HEK293 (cell line): Measurements from ENCODE around the gene MYH6.
A peak's percentile ranks its signal among the peaks of the same experiment; 100 is the strongest.

ENCODE experiments used
- CTCF ChIA-PET: fragments of 350-600 bp; formaldehyde crosslinking; extraction: SDS; loops from one replicate; lab custom pipeline; 2021; ENCODE audit warnings: antibody characterized with exemption; lab: Yijun Ruan, JAX
- POLR2A ChIA-PET: fragments of 300-600 bp; formaldehyde crosslinking; extraction: SDS; loops from one replicate; lab custom pipeline; 2020; ENCODE audit warnings: antibody characterized with exemption, inconsistent platforms; lab: Yijun Ruan, JAX
- H3K27ac ChIP-seq: fragments of 200-500 bp; sonication (Bioruptor generic); 2 replicates; pipeline ENCODE4 v1.5.1; 2014; ENCODE audit warnings: low read depth, low read length, control low read depth, inconsistent platforms; ENCODE audit errors: extremely low read depth
- H3K36me3 ChIP-seq, 2 experiments: fragments of 200-500 bp in 1 of 2; sonication (Bioruptor generic) in 1 of 2; 1 replicate in 1 of 2; 2 replicates in 1 of 2; pipeline ENCODE4 v1.5.1; 2014 to 2017; ENCODE audit warnings: inconsistent platforms in 2 of 2, low read length in 2 of 2; ENCODE audit not compliant: control insufficient read depth in 2 of 2, insufficient read depth in 1 of 2
- H3K4me1 ChIP-seq: fragments of 200-500 bp; sonication (Bioruptor generic); 2 replicates; pipeline ENCODE4 v1.5.1; 2014; ENCODE audit warnings: mild to moderate bottlenecking, low read length, inconsistent platforms; ENCODE audit not compliant: control insufficient read depth, insufficient read depth
- H3K4me3 ChIP-seq: 2 replicates; pipeline ENCODE4 v1.5.1; 2011; ENCODE audit warnings: low read depth, mild to moderate bottlenecking, control low read depth, low read length, moderate library complexity
- H3K9me3 ChIP-seq: fragments of 200-500 bp; sonication (Bioruptor generic); 2 replicates; pipeline ENCODE4 v1.5.1; 2014; ENCODE audit warnings: low read depth, low read length, inconsistent platforms; ENCODE audit not compliant: control insufficient read depth, insufficient read depth
- BCL11A ChIP-seq: fragments of 450-650 bp; formaldehyde crosslinking; IDR thresholded peaks from 2 replicates; pipeline ENCODE4 v1.5.1; 2016; ENCODE audit warnings: low read depth, missing biosample characterization, missing genetic modification characterization
- GLIS1 ChIP-seq: fragments of 450-650 bp; formaldehyde crosslinking; IDR thresholded peaks from 2 replicates; pipeline ENCODE4 v1.5.1; 2016; ENCODE audit warnings: missing biosample characterization, missing genetic modification characterization
- SETDB1 ChIP-seq: IDR thresholded peaks from one replicate; pipeline ENCODE4 v1.6.1; 2017; ENCODE audit warnings: mild to moderate bottlenecking, low read length, moderate library complexity, mixed read lengths; ENCODE audit not compliant: insufficient read length
- ZNF146 ChIP-seq: fragments of 450-650 bp; formaldehyde crosslinking; IDR thresholded peaks from 2 replicates; pipeline ENCODE4 v1.5.1; 2016; ENCODE audit warnings: missing biosample characterization, missing genetic modification characterization
- ZNF19 ChIP-seq: fragments of 450-650 bp; formaldehyde crosslinking; IDR thresholded peaks from 2 replicates; pipeline ENCODE4; 2016; ENCODE audit warnings: missing biosample characterization, missing genetic modification characterization, low read depth
- ZNF473 ChIP-seq: fragments of 450-650 bp; formaldehyde crosslinking; IDR thresholded peaks from 2 replicates; pipeline ENCODE4 v1.5.1; 2017; ENCODE audit warnings: missing biosample characterization, missing genetic modification characterization
- ZNF510 ChIP-seq: fragments of 450-650 bp; formaldehyde crosslinking; IDR thresholded peaks from 2 replicates; pipeline ENCODE4 v1.5.1; 2018; ENCODE audit warnings: mild to moderate bottlenecking, missing genetic modification characterization, missing biosample characterization; ENCODE audit not compliant: insufficient replicate concordance
- ZNF585B ChIP-seq: fragments of 450-650 bp; formaldehyde crosslinking; IDR thresholded peaks from 2 replicates; pipeline ENCODE4 v1.5.1; 2016; ENCODE audit warnings: missing biosample characterization, missing genetic modification characterization
- ZNF658 ChIP-seq: fragments of 450-650 bp; formaldehyde crosslinking; IDR thresholded peaks from 2 replicates; pipeline ENCODE4; 2016; ENCODE audit warnings: missing biosample characterization, missing genetic modification characterization
- ZNF664 ChIP-seq: fragments of 450-650 bp; formaldehyde crosslinking; IDR thresholded peaks from 2 replicates; pipeline ENCODE4 v1.5.1; 2016; ENCODE audit warnings: missing biosample characterization, missing genetic modification characterization
- TF ChIP-seq, protein P1 (sequence below): sonication (generic); formaldehyde crosslinking; IDR thresholded peaks from 2 replicates; pipeline ENCODE4 v1.8.1; 2022; ENCODE audit warnings: mild to moderate bottlenecking, moderate library complexity, missing genetic modification reagents
- TF ChIP-seq, protein P2 (sequence below): fragments of 450-650 bp; formaldehyde crosslinking; IDR thresholded peaks from 2 replicates; pipeline ENCODE4 v1.5.0; 2017; ENCODE audit warnings: missing biosample characterization, missing genetic modification characterization, borderline replicate concordance
- TF ChIP-seq, protein P3 (sequence below): fragments of 450-650 bp; formaldehyde crosslinking; IDR thresholded peaks from 2 replicates; pipeline ENCODE4 v1.5.1; 2016; ENCODE audit warnings: missing biosample characterization, missing genetic modification characterization
- TF ChIP-seq, protein P4 (sequence below): fragments of 450-650 bp; formaldehyde crosslinking; IDR thresholded peaks from 2 replicates; pipeline ENCODE4 v1.5.1; 2016; ENCODE audit warnings: missing biosample characterization, missing genetic modification characterization
- TF ChIP-seq, protein P5 (sequence below): fragments of 450-650 bp; formaldehyde crosslinking; IDR thresholded peaks from 2 replicates; pipeline ENCODE4 v1.5.1; 2016; ENCODE audit warnings: missing biosample characterization, missing genetic modification characterization
- TF ChIP-seq, protein P6 (sequence below): fragments of 450-650 bp; formaldehyde crosslinking; conservative IDR thresholded peaks from 2 replicates; pipeline ENCODE4 v1.5.1; 2016; ENCODE audit warnings: low read depth, missing biosample characterization, missing genetic modification characterization

MYH6 gene

DNA sequence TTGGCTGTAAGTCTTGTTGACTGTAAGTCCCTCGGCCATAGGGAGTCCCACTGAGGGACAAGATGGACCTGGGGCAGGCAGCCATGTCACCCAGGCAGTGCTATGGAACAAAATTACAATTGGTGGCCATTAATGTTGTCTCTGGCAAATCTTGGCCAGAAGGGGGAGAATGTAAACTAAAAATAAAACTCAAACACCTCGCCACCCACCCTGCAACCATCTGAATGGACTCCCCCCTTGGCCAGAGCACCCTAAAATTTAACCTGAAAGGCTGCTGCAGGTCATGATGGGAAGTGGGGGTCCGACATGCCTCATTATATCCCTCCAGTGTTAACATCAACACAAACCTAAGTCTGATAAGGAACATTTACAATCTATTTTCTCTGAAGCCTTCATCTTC lies 63.6 kb downstream of the MYH6 start:
- Histone ChIP-seq H3K4me3 (no peak overlapping the region), H3K4me1 (no peaks in the 10 kb centered on the region), H3K27ac (no peak overlapping the region), H3K36me3 (no peaks in the 10 kb centered on the region), H3K9me3 (no peaks in the 10 kb centered on the region)
- POLR2A ChIA-PET = no interaction called here
- TF ChIP-seq ZNF510 (tag by site-specific recombination) (no peak), ZNF585B (tag by site-specific recombination) (no peak), SETDB1 (no peak), BCL11A (tag by site-specific recombination) (no peak), ZNF664 (no peak), GLIS1 (tag by site-specific recombination) (no peak), ZNF658 (tag by site-specific recombination) (no peak), ZNF146 (tag by site-specific recombination) (no peak), ZNF473 (no peak), ZNF19 (tag by site-specific recombination) (no peak)
- TF ChIP-seq, protein P1, sequence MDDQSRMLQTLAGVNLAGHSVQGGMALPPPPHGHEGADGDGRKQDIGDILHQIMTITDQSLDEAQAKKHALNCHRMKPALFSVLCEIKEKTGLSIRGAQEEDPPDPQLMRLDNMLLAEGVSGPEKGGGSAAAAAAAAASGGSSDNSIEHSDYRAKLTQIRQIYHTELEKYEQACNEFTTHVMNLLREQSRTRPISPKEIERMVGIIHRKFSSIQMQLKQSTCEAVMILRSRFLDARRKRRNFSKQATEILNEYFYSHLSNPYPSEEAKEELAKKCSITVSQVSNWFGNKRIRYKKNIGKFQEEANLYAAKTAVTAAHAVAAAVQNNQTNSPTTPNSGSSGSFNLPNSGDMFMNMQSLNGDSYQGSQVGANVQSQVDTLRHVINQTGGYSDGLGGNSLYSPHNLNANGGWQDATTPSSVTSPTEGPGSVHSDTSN = no peak
- TF ChIP-seq, protein P2, sequence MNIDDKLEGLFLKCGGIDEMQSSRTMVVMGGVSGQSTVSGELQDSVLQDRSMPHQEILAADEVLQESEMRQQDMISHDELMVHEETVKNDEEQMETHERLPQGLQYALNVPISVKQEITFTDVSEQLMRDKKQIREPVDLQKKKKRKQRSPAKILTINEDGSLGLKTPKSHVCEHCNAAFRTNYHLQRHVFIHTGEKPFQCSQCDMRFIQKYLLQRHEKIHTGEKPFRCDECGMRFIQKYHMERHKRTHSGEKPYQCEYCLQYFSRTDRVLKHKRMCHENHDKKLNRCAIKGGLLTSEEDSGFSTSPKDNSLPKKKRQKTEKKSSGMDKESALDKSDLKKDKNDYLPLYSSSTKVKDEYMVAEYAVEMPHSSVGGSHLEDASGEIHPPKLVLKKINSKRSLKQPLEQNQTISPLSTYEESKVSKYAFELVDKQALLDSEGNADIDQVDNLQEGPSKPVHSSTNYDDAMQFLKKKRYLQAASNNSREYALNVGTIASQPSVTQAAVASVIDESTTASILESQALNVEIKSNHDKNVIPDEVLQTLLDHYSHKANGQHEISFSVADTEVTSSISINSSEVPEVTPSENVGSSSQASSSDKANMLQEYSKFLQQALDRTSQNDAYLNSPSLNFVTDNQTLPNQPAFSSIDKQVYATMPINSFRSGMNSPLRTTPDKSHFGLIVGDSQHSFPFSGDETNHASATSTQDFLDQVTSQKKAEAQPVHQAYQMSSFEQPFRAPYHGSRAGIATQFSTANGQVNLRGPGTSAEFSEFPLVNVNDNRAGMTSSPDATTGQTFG (tag by site-specific recombination) = no peak
- TF ChIP-seq, protein P3, sequence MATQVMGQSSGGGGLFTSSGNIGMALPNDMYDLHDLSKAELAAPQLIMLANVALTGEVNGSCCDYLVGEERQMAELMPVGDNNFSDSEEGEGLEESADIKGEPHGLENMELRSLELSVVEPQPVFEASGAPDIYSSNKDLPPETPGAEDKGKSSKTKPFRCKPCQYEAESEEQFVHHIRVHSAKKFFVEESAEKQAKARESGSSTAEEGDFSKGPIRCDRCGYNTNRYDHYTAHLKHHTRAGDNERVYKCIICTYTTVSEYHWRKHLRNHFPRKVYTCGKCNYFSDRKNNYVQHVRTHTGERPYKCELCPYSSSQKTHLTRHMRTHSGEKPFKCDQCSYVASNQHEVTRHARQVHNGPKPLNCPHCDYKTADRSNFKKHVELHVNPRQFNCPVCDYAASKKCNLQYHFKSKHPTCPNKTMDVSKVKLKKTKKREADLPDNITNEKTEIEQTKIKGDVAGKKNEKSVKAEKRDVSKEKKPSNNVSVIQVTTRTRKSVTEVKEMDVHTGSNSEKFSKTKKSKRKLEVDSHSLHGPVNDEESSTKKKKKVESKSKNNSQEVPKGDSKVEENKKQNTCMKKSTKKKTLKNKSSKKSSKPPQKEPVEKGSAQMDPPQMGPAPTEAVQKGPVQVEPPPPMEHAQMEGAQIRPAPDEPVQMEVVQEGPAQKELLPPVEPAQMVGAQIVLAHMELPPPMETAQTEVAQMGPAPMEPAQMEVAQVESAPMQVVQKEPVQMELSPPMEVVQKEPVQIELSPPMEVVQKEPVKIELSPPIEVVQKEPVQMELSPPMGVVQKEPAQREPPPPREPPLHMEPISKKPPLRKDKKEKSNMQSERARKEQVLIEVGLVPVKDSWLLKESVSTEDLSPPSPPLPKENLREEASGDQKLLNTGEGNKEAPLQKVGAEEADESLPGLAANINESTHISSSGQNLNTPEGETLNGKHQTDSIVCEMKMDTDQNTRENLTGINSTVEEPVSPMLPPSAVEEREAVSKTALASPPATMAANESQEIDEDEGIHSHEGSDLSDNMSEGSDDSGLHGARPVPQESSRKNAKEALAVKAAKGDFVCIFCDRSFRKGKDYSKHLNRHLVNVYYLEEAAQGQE (tag by site-specific recombination) = no peak
- TF ChIP-seq, protein P4, sequence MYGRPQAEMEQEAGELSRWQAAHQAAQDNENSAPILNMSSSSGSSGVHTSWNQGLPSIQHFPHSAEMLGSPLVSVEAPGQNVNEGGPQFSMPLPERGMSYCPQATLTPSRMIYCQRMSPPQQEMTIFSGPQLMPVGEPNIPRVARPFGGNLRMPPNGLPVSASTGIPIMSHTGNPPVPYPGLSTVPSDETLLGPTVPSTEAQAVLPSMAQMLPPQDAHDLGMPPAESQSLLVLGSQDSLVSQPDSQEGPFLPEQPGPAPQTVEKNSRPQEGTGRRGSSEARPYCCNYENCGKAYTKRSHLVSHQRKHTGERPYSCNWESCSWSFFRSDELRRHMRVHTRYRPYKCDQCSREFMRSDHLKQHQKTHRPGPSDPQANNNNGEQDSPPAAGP (tag by site-specific recombination) = no peak
- CTCF ChIA-PET = interaction anchor here (0.8 to 2.3 kb wide), 3 partner anchors 13 to 36 kb away, joined by 4 to 7 read pairs (median 5); no protein-coding TSS in a partner anchor

DNA sequence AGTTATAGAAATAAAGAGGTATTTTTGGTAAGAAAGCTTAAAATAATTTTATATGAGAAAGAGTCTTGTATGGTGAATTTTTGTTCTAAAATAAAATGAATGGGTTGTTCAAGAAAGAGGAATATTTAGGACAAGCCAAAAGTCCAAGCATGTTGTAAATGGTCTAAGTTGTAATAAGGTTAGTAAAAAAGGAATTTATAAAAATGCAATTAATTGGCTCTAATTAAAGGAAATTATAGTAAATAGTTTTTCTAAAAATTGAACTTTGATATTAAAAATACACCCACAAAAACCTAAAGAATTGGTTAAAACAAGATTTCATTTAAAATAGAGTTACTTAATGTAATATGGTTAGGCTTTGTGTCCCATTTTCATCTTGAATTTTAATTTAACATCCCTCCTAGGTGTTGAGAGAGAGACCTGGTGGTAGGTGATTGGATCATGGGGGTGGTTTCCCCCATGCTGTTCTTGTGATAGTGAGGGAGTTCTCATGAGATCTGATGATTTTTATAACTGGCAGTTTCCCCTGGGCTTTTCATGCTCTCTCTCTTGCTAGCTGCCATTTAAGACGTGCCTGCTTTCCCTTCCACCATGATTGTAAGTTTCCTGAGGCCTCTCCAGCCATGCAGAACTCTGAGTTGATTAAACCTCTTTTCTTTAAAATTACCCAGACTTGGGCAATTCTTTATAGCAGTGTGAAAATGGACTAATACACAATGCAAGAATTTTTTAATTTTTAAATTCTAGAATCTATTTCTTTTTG lies 68.4 kb downstream of the MYH6 start:
- ChIA-PET CTCF (interaction anchor here (0.6 to 0.9 kb wide), 2 partner anchors 40 to 231 kb away, joined by 3 to 4 read pairs; no protein-coding TSS in a partner anchor), POLR2A (no interaction called here)
- H3K9me3 ChIP-seq = no peaks in the 10 kb centered on the region

More for the DNA sequence above, 68.4 kb downstream of the MYH6 start:
- TF ChIP-seq, protein P5, sequence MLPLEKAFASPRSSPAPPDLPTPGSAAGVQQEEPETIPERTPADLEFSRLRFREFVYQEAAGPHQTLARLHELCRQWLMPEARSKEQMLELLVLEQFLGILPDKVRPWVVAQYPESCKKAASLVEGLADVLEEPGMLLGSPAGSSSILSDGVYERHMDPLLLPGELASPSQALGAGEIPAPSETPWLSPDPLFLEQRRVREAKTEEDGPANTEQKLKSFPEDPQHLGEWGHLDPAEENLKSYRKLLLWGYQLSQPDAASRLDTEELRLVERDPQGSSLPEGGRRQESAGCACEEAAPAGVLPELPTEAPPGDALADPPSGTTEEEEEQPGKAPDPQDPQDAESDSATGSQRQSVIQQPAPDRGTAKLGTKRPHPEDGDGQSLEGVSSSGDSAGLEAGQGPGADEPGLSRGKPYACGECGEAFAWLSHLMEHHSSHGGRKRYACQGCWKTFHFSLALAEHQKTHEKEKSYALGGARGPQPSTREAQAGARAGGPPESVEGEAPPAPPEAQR (tag by site-specific recombination) = no peak
- TF ChIP-seq, protein P6, sequence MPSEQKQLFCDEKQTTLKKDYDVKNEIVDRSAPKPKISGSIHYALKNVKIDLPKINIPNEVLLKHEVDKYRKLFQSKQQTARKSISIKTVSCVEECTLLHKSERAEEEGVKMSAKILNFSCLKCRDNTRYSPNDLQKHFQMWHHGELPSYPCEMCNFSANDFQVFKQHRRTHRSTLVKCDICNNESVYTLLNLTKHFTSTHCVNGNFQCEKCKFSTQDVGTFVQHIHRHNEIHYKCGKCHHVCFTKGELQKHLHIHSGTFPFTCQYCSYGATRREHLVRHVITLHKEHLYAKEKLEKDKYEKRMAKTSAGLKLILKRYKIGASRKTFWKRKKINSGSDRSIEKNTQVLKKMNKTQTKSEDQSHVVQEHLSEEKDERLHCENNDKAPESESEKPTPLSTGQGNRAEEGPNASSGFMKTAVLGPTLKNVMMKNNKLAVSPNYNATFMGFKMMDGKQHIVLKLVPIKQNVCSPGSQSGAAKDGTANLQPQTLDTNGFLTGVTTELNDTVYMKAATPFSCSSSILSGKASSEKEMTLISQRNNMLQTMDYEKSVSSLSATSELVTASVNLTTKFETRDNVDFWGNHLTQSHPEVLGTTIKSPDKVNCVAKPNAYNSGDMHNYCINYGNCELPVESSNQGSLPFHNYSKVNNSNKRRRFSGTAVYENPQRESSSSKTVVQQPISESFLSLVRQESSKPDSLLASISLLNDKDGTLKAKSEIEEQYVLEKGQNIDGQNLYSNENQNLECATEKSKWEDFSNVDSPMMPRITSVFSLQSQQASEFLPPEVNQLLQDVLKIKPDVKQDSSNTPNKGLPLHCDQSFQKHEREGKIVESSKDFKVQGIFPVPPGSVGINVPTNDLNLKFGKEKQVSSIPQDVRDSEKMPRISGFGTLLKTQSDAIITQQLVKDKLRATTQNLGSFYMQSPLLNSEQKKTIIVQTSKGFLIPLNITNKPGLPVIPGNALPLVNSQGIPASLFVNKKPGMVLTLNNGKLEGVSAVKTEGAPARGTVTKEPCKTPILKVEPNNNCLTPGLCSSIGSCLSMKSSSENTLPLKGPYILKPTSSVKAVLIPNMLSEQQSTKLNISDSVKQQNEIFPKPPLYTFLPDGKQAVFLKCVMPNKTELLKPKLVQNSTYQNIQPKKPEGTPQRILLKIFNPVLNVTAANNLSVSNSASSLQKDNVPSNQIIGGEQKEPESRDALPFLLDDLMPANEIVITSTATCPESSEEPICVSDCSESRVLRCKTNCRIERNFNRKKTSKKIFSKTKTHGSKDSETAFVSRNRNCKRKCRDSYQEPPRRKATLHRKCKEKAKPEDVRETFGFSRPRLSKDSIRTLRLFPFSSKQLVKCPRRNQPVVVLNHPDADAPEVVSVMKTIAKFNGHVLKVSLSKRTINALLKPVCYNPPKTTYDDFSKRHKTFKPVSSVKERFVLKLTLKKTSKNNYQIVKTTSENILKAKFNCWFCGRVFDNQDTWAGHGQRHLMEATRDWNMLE = peak; percentile 33; the same call in 1 of the 2 replicates
- peak; percentile 98 for TF ChIP-seq SETDB1
- H3K4me3 ChIP-seq = no peak overlapping the region
- H3K36me3 ChIP-seq = no peaks in the 10 kb centered on the region
- no peak overlapping the region for H3K27ac ChIP-seq
- no peaks in the 10 kb centered on the region for H3K4me1 ChIP-seq
